ENCODE results near the gene ATP11A.

DNA sequence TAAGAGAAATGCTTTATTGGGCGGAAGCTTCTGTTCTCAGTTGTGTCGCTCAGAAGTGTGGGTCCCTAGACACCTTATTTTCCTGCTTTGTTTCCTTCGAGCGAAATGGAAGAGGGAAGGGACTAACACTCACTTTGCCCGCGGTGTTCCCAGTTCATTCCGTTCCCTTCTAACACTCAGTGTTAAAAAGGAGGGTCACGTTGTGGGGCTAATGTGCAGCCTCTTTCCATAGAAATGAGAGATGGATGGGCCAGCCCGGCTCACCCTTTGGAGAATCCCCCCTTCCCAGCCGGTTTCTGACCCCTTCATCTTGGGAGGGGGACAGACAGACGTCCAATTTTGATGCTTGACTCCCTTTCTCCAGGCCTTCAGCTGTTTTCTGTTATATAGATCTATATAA, 2.3 kb downstream of the ATP11A start:
- TF ChIP-seq, protein P1, sequence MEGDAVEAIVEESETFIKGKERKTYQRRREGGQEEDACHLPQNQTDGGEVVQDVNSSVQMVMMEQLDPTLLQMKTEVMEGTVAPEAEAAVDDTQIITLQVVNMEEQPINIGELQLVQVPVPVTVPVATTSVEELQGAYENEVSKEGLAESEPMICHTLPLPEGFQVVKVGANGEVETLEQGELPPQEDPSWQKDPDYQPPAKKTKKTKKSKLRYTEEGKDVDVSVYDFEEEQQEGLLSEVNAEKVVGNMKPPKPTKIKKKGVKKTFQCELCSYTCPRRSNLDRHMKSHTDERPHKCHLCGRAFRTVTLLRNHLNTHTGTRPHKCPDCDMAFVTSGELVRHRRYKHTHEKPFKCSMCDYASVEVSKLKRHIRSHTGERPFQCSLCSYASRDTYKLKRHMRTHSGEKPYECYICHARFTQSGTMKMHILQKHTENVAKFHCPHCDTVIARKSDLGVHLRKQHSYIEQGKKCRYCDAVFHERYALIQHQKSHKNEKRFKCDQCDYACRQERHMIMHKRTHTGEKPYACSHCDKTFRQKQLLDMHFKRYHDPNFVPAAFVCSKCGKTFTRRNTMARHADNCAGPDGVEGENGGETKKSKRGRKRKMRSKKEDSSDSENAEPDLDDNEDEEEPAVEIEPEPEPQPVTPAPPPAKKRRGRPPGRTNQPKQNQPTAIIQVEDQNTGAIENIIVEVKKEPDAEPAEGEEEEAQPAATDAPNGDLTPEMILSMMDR (IDR thresholded peaks at IDR 0.05 in 2 of 3, conservative IDR thresholded peaks at IDR 0.05 in 1 of 3; ENCODE audit: borderline replicate concordance in 1 of 3, insufficient read depth in 1 of 3, low read depth in 2 of 3, low read length in 2 of 3) = no peak
- TF ChIP-seq, protein P2, sequence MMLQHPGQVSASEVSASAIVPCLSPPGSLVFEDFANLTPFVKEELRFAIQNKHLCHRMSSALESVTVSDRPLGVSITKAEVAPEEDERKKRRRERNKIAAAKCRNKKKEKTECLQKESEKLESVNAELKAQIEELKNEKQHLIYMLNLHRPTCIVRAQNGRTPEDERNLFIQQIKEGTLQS (IDR thresholded peaks at IDR 0.05) = no peak
- no peak for TF ChIP-seq SIN3A (IDR thresholded peaks at IDR 0.05; ENCODE audit: low read depth)
- no peak for TF ChIP-seq EZH2 (IDR thresholded peaks at IDR 0.05)
- no peak for TF ChIP-seq POLR2AphosphoS5 (IDR thresholded peaks at IDR 0.05; ENCODE audit: low read depth, low read length)
- TF ChIP-seq, protein P3, sequence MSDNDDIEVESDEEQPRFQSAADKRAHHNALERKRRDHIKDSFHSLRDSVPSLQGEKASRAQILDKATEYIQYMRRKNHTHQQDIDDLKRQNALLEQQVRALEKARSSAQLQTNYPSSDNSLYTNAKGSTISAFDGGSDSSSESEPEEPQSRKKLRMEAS (IDR thresholded peaks at IDR 0.05) = no peak
- no peak for TF ChIP-seq RAD21 (IDR thresholded peaks at IDR 0.05; ENCODE audit: low read depth)
- TF ChIP-seq EZH2phosphoT487 (IDR thresholded peaks at IDR 0.05; ENCODE audit: borderline replicate concordance) = no peak
- TF ChIP-seq TCF7L2 (IDR thresholded peaks at IDR 0.05; ENCODE audit: borderline replicate concordance, extremely low read depth, insufficient read depth, insufficient read length) = no peak
- TF ChIP-seq POLR2A (IDR thresholded peaks at IDR 0.05; ENCODE audit: borderline replicate concordance, extremely low read depth, insufficient read depth, insufficient read length) = no peak
- no peak for TF ChIP-seq ZNF274 (IDR thresholded peaks at IDR 0.05; ENCODE audit: low read depth, low read length)
- no peak for TF ChIP-seq YY1 (IDR thresholded peaks at IDR 0.05; ENCODE audit: extremely low read depth, insufficient replicate concordance, low read depth, low read length)
- TF ChIP-seq FOSL1 (IDR thresholded peaks at IDR 0.05; ENCODE audit: low read depth) = no peak
- TF ChIP-seq CEBPB (IDR thresholded peaks at IDR 0.05; ENCODE audit: low read depth) = no peak

Measured in HCT116 (cell line).